ENCODE measurements around the gene DDHD1.
"Not testable (repeated sequence)": the region's sequence is repeated elsewhere in the genome, so short reads cannot be mapped to it uniquely, and the experiment has no call there.

GRCh38 chr14:53084954-53085353, 68.2 kb downstream of the DDHD1 start:
- TF ChIP-seq CTCF (IDR thresholded peaks at IDR 0.05; ENCODE audit: insufficient read depth, low read length); SPI1 (IDR thresholded peaks at IDR 0.05; ENCODE audit: borderline replicate concordance, low read depth); POLR2AphosphoS5 (IDR thresholded peaks at IDR 0.05; ENCODE audit: low read depth); REST (IDR thresholded peaks at IDR 0.05; ENCODE audit: insufficient replicate concordance, low read depth): not testable (repeated sequence)

Measured in HL-60 (cell line).